Endodermal cell (in vitro differentiated cells): ENCODE data around the gene MAP7. TPM values are rescaled to one million over a fixed set of nuclear protein-coding genes. Genes with fewer than 3 reads are reported as not detected.

Experiments used
- DNase-seq: peaks from one replicate; pipeline ENCODE4 v3.0.0-alpha.2; 2017
- H3K27ac ChIP-seq: 2 replicates; pipeline ENCODE4 v1.5.1; 2013; ENCODE audit warnings: mild to moderate bottlenecking, low read depth, low read length, moderate library complexity
- H3K27me3 ChIP-seq: 2 replicates; pipeline ENCODE4 v1.6.1; 2013; ENCODE audit warnings: mild to moderate bottlenecking, low read length, moderate library complexity; ENCODE audit not compliant: insufficient read depth, control insufficient read depth, poor library complexity, severe bottlenecking
- H3K36me3 ChIP-seq: 2 replicates; pipeline ENCODE4 v1.7.0; 2013; ENCODE audit warnings: mild to moderate bottlenecking, low read length, moderate library complexity; ENCODE audit not compliant: control insufficient read depth, insufficient read depth
- H3K4me1 ChIP-seq: one replicate; pipeline ENCODE4 v1.7.0; 2013; ENCODE audit warnings: low read length; ENCODE audit not compliant: control insufficient read depth, insufficient read depth
- H3K4me3 ChIP-seq: 2 replicates; pipeline ENCODE4 v1.5.1; 2013; ENCODE audit warnings: mild to moderate bottlenecking, low read length, moderate library complexity
- H3K9ac ChIP-seq: 2 replicates; pipeline ENCODE4 v1.6.1; 2013; ENCODE audit warnings: mild to moderate bottlenecking, low read length, moderate library complexity; ENCODE audit not compliant: poor library complexity, severe bottlenecking; ENCODE audit errors: extremely low read depth
- H3K9me3 ChIP-seq: 2 replicates; pipeline ENCODE4 v1.6.1; 2013; ENCODE audit warnings: mild to moderate bottlenecking, low read length, moderate library complexity; ENCODE audit not compliant: control insufficient read depth
- H3K27ac Mint-ChIP-seq: 2 replicates; pipeline ENCODE4 v1.8.0; 2020; ENCODE audit warnings: mixed read lengths
- H3K27me3 Mint-ChIP-seq: 2 replicates; pipeline ENCODE4 v1.8.0; 2021; ENCODE audit warnings: mild to moderate bottlenecking, mixed read lengths; ENCODE audit not compliant: insufficient read depth
- H3K36me3 Mint-ChIP-seq: 2 replicates; pipeline ENCODE4 v1.8.0; 2020; ENCODE audit warnings: low read depth, mixed read lengths
- H3K4me1 Mint-ChIP-seq: 2 replicates; pipeline ENCODE4 v1.8.0; 2020; ENCODE audit warnings: mixed read lengths
- H3K4me3 Mint-ChIP-seq: 2 replicates; pipeline ENCODE4 v1.8.0; 2020; ENCODE audit warnings: mild to moderate bottlenecking, moderate library complexity, mixed read lengths
- H3K9me3 Mint-ChIP-seq: 2 replicates; pipeline ENCODE4 v1.8.0; 2020; ENCODE audit warnings: mild to moderate bottlenecking, mixed read lengths
- WGBS, 2 experiments: methylation state at CpG; one replicate each; pipeline versions ENCODE4 v1.1.5 to v1.1.7; 2013; ENCODE audit warnings: missing lambda C conversion rate in 2 of 2, mixed read lengths in 1 of 2; ENCODE audit not compliant: insufficient coverage in 1 of 2, insufficient read length in 1 of 2; 5-methylcytosine and 5-hydroxymethylcytosine counted together
- total RNA-seq, 2 donors: library from RNA; stranded (reverse); fragmentation: NEBNext Ultra II Directional in 1 of 2; extraction: Animal tissue kit (Norgen Biotek cat#: 25700) in 1 of 2; gene quantifications; 2 replicates in 1 of 2; 3 replicates in 1 of 2; pipeline ENCODE4 v1.2.1, GENCODE V29; 2021
- TF ChIP-seq, protein P1 (sequence below): fragments of 200-600 bp; sonication (generic); conservative IDR thresholded peaks from 2 replicates; pipeline ENCODE4 v1.5.0; 2021; ENCODE audit warnings: antibody characterized with exemption, mild to moderate bottlenecking

Gene MAP7
- total RNA-seq, 2 donors from 2014 or later = 42.4 to 48.7 TPM

DNA sequence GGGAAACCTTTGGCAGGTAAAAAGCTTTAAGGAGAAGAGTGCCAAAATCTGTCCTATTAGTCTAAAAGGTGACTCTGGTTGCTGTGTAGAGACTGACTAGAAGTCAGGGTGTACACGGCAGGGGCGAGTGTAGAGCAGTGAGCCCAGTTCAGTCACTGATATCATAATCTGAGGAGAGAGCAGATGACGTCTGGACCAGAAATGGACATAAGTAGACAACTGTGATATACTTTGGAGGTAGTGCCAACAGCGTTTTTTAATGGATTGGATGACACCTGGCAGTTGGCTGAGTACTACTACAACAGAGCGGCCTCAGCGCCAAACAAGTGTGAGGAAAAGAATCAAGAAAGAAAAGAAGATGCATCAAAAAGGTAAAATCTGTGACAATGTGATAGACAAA lies 76.0 kb downstream of the MAP7 start:
- DNase-seq = no peak
- Histone ChIP-seq H3K27me3 (no peaks in the 10 kb centered on the region), H3K27ac (no peak overlapping the region), H3K36me3 (no peaks in the 10 kb centered on the region), H3K9me3 (no peaks in the 10 kb centered on the region), H3K4me1 (no peaks in the 10 kb centered on the region), H3K4me3 (no peak overlapping the region), H3K9ac (no peak overlapping the region)
- no peaks in the 10 kb centered on the region for H3K27me3 Mint-ChIP-seq
- H3K4me1 Mint-ChIP-seq = peaks cover 3% of the 10 kb centered on the region
- WGBS, 2 experiments = 95 to 97% methylated on average over 6 of the region's 6 CpGs
- peaks cover 5% of the 10 kb centered on the region for H3K9me3 Mint-ChIP-seq
- no peak overlapping the region for H3K27ac Mint-ChIP-seq
- peaks cover under 1% of the 10 kb centered on the region for H3K36me3 Mint-ChIP-seq
- no peak overlapping the region for H3K4me3 Mint-ChIP-seq
- TF ChIP-seq, protein P1, sequence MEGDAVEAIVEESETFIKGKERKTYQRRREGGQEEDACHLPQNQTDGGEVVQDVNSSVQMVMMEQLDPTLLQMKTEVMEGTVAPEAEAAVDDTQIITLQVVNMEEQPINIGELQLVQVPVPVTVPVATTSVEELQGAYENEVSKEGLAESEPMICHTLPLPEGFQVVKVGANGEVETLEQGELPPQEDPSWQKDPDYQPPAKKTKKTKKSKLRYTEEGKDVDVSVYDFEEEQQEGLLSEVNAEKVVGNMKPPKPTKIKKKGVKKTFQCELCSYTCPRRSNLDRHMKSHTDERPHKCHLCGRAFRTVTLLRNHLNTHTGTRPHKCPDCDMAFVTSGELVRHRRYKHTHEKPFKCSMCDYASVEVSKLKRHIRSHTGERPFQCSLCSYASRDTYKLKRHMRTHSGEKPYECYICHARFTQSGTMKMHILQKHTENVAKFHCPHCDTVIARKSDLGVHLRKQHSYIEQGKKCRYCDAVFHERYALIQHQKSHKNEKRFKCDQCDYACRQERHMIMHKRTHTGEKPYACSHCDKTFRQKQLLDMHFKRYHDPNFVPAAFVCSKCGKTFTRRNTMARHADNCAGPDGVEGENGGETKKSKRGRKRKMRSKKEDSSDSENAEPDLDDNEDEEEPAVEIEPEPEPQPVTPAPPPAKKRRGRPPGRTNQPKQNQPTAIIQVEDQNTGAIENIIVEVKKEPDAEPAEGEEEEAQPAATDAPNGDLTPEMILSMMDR = no peak

DNA sequence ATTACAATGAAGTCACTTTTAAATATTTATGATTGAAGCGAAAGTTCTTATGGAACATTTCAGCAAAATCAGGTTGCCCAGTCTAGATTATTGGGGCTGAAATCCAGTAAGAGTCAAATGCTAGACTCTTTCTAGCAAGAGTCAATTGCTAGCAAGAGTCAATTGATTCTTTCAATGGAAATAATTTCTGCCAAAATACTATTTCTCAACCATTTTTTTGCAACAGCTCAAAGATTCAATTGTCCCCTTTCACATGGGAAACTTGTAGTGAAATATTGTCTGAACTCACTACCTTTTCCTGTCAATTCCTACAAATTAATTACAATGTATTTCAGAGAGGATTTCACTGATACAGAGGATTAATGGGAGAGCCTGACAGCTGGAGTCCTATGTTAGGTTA lies 78.3 kb downstream of the MAP7 start:
- H3K9me3 Mint-ChIP-seq = no peaks in the 10 kb centered on the region
- H3K36me3 Mint-ChIP-seq = no peaks in the 10 kb centered on the region
- H3K4me1 ChIP-seq = peaks cover 4% of the 10 kb centered on the region
- no peaks in the 10 kb centered on the region for H3K27me3 ChIP-seq
- H3K4me1 Mint-ChIP-seq = peaks cover 7% of the 10 kb centered on the region
- no peak for DNase-seq
- H3K27me3 Mint-ChIP-seq = no peaks in the 10 kb centered on the region
- 97 to 100% methylated on average over 1 of the region's 1 CpG for WGBS, 2 experiments
- H3K4me3 ChIP-seq = no peak overlapping the region
- H3K9me3 ChIP-seq = no peaks in the 10 kb centered on the region
- TF ChIP-seq, protein P1 = no peak
- no peak overlapping the region for H3K4me3 Mint-ChIP-seq
- H3K9ac ChIP-seq = no peak overlapping the region
- no peak overlapping the region for H3K27ac Mint-ChIP-seq
- H3K36me3 ChIP-seq = no peaks in the 10 kb centered on the region
- no peak overlapping the region for H3K27ac ChIP-seq

DNA sequence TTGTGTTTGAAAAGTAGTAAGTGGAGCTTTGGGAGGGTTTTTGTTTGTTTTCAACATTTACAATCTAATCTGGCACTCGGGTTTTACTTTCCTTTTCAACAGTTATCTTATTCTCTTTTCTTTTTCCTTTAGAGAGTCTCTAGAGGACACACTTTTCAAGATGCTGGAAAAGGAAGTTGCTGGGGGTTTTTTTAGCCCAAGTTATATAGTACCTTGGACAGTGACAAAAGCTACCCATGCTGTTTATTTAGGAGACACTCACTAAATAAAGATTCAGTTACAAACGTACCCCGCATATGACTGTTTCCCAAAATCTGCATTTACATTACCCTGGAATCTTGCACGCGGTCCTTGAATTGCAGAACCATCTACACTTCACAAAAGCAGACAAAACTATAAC lies 78.8 kb downstream of the MAP7 start:
- DNase-seq = no peak

More for the DNA sequence above, 78.8 kb downstream of the MAP7 start:
- TF ChIP-seq, protein P1 = no peak
- H3K9me3 ChIP-seq = no peaks in the 10 kb centered on the region
- no peaks in the 10 kb centered on the region for H3K36me3 Mint-ChIP-seq
- H3K9ac ChIP-seq = no peak overlapping the region
- H3K27ac Mint-ChIP-seq = no peak overlapping the region
- H3K4me1 Mint-ChIP-seq = peaks cover 12% of the 10 kb centered on the region
- no peaks in the 10 kb centered on the region for H3K36me3 ChIP-seq
- no peak overlapping the region for H3K27ac ChIP-seq
- H3K27me3 Mint-ChIP-seq = no peaks in the 10 kb centered on the region
- H3K4me3 Mint-ChIP-seq = no peak overlapping the region
- H3K4me3 ChIP-seq = no peak overlapping the region
- no peaks in the 10 kb centered on the region for H3K27me3 ChIP-seq
- no peaks in the 10 kb centered on the region for H3K9me3 Mint-ChIP-seq
- WGBS, 2 experiments = 73 to 74% methylated on average over 4 to 5 of the region's 5 CpGs
- H3K4me1 ChIP-seq = peaks cover 8% of the 10 kb centered on the region
